Trophoblast cell (in vitro differentiated cells and primary cell): ENCODE data around the gene MPPED2.

Experiments used
- DNase-seq, 2 donors: peaks; one replicate each; pipeline ENCODE4 v3.0.0-alpha.2; 2016
- H2AFZ ChIP-seq: 2 replicates; pipeline ENCODE4 v1.6.1; 2013; ENCODE audit warnings: low read length, moderate library complexity, mild to moderate bottlenecking; ENCODE audit not compliant: insufficient read depth, poor library complexity
- H2AK5ac ChIP-seq: 2 replicates; pipeline ENCODE4 v1.6.1; 2013; ENCODE audit warnings: mild to moderate bottlenecking, low read length
- H2BK120ac ChIP-seq: 2 replicates; pipeline ENCODE4 v1.6.1; 2013; ENCODE audit warnings: low read length, mild to moderate bottlenecking, moderate library complexity; ENCODE audit not compliant: insufficient read depth, poor library complexity
- H2BK12ac ChIP-seq: 2 replicates; pipeline ENCODE4 v1.6.1; 2013; ENCODE audit warnings: mild to moderate bottlenecking, low read length, moderate library complexity
- H2BK5ac ChIP-seq: 2 replicates; pipeline ENCODE4 v1.6.1; 2013; ENCODE audit warnings: low read length, low read depth, moderate library complexity, mild to moderate bottlenecking; ENCODE audit not compliant: poor library complexity
- H3K14ac ChIP-seq: 2 replicates; pipeline ENCODE4 v1.6.1; 2013; ENCODE audit warnings: mild to moderate bottlenecking, low read length
- H3K18ac ChIP-seq: 2 replicates; pipeline ENCODE4 v1.6.1; 2013; ENCODE audit warnings: mild to moderate bottlenecking, low read length
- H3K23ac ChIP-seq: 2 replicates; pipeline ENCODE4 v1.6.1; 2013; ENCODE audit warnings: low read length
- H3K27ac ChIP-seq: 2 replicates; pipeline ENCODE4 v1.5.1; 2013; ENCODE audit warnings: low read depth, mild to moderate bottlenecking, inconsistent platforms, low read length, moderate library complexity
- H3K27me3 ChIP-seq: 2 replicates; pipeline ENCODE4 v1.6.1; 2013; ENCODE audit warnings: inconsistent platforms, mild to moderate bottlenecking, low read length, moderate library complexity; ENCODE audit not compliant: insufficient read depth
- H3K36me3 ChIP-seq, 2 experiments: 1 replicate in 1 of 2; 2 replicates in 1 of 2; pipeline ENCODE4 v1.6.1; 2013; ENCODE audit warnings: low read length in 2 of 2, mild to moderate bottlenecking in 2 of 2, moderate library complexity in 1 of 2; ENCODE audit not compliant: insufficient read depth in 2 of 2, control insufficient read depth in 1 of 2
- H3K4ac ChIP-seq: 2 replicates; pipeline ENCODE4 v1.6.1; 2013; ENCODE audit warnings: low read depth, mild to moderate bottlenecking, low read length, moderate library complexity
- H3K4me1 ChIP-seq, 2 experiments: 1 replicate in 1 of 2; 2 replicates in 1 of 2; pipeline ENCODE4 v1.6.1; 2013; ENCODE audit warnings: low read length in 2 of 2, mild to moderate bottlenecking in 2 of 2, moderate library complexity in 1 of 2; ENCODE audit not compliant: insufficient read depth in 2 of 2, control insufficient read depth in 1 of 2
- H3K4me2 ChIP-seq: 2 replicates; pipeline ENCODE4 v1.6.1; 2013; ENCODE audit warnings: inconsistent platforms, mild to moderate bottlenecking, low read length, moderate library complexity
- H3K4me3 ChIP-seq: 2 replicates; pipeline ENCODE4 v1.5.1; 2013; ENCODE audit warnings: mild to moderate bottlenecking, low read depth, low read length, inconsistent platforms
- H3K79me1 ChIP-seq: one replicate; pipeline ENCODE4 v1.6.1; 2013; ENCODE audit warnings: low read length
- H3K79me2 ChIP-seq: 2 replicates; pipeline ENCODE4 v1.6.1; 2013; ENCODE audit warnings: low read length, mild to moderate bottlenecking; ENCODE audit not compliant: control insufficient read depth, insufficient read depth, poor library complexity
- H3K9ac ChIP-seq: 2 replicates; pipeline ENCODE4 v1.6.1; 2013; ENCODE audit warnings: mild to moderate bottlenecking, low read length
- H3K9me3 ChIP-seq: 2 replicates; pipeline ENCODE4 v1.6.1; 2013; ENCODE audit warnings: low read depth, mild to moderate bottlenecking, control low read depth, inconsistent platforms, low read length; ENCODE audit not compliant: insufficient read depth
- H4K12ac ChIP-seq: 2 replicates; pipeline ENCODE4 v1.6.1; 2013; ENCODE audit warnings: low read depth, mild to moderate bottlenecking, low read length, moderate library complexity
- H4K8ac ChIP-seq: 2 replicates; pipeline ENCODE4 v1.6.1; 2013; ENCODE audit warnings: low read depth, mild to moderate bottlenecking, low read length, moderate library complexity
- H4K91ac ChIP-seq: one replicate; pipeline ENCODE4 v1.6.1; 2013; ENCODE audit warnings: low read depth, mild to moderate bottlenecking, low read length, moderate library complexity
- WGBS: extraction: QIAGEN DNeasy Blood & Tissue Kit; methylation state at CpG from one replicate; pipeline ENCODE4 v1.1.7; 2013; ENCODE audit warnings: missing lambda C conversion rate; ENCODE audit not compliant: insufficient read length, insufficient coverage; ENCODE audit errors: extremely low coverage; 5-methylcytosine and 5-hydroxymethylcytosine counted together

The MPPED2 gene

GRCh38 chr11:30392221-30392784 lies 193.8 kb downstream of the MPPED2 start:
- no peaks in the 10 kb centered on the region for H3K79me1 ChIP-seq
- H4K12ac ChIP-seq: no peak overlapping the region
- no peak overlapping the region for H3K4ac ChIP-seq
- H3K18ac ChIP-seq: no peak overlapping the region
- no peak overlapping the region for H3K14ac ChIP-seq
- no peak overlapping the region for H2BK5ac ChIP-seq
- H2BK120ac ChIP-seq: no peak overlapping the region
- no CpG with 5 or more reads among the region's 5 CpGs for WGBS
- no peak overlapping the region for H2BK12ac ChIP-seq
- no peak overlapping the region for H3K9ac ChIP-seq
- no peak overlapping the region for H2AK5ac ChIP-seq
- H3K4me1 ChIP-seq: no peaks in the 10 kb centered on the region
- H2AFZ ChIP-seq: no peak overlapping the region
- H3K27me3 ChIP-seq: no peaks in the 10 kb centered on the region
- no peak for DNase-seq
- no peak overlapping the region for H4K91ac ChIP-seq
- H3K4me3 ChIP-seq: no peak overlapping the region
- H3K23ac ChIP-seq: no peak overlapping the region
- no peaks in the 10 kb centered on the region for H3K9me3 ChIP-seq
- no peak overlapping the region for H3K27ac ChIP-seq
- H3K4me2 ChIP-seq: no peak overlapping the region
- no peaks in the 10 kb centered on the region for H3K79me2 ChIP-seq
- no peak overlapping the region for H4K8ac ChIP-seq
- H3K36me3 ChIP-seq: no peaks in the 10 kb centered on the region

- WGBS: no CpG with 5 or more reads among the region's 3 CpGs
- no peak overlapping the region for H2BK12ac ChIP-seq
Measured at GRCh38 chr11:30388957-30389356, 197.2 kb downstream of the MPPED2 start.

DNA sequence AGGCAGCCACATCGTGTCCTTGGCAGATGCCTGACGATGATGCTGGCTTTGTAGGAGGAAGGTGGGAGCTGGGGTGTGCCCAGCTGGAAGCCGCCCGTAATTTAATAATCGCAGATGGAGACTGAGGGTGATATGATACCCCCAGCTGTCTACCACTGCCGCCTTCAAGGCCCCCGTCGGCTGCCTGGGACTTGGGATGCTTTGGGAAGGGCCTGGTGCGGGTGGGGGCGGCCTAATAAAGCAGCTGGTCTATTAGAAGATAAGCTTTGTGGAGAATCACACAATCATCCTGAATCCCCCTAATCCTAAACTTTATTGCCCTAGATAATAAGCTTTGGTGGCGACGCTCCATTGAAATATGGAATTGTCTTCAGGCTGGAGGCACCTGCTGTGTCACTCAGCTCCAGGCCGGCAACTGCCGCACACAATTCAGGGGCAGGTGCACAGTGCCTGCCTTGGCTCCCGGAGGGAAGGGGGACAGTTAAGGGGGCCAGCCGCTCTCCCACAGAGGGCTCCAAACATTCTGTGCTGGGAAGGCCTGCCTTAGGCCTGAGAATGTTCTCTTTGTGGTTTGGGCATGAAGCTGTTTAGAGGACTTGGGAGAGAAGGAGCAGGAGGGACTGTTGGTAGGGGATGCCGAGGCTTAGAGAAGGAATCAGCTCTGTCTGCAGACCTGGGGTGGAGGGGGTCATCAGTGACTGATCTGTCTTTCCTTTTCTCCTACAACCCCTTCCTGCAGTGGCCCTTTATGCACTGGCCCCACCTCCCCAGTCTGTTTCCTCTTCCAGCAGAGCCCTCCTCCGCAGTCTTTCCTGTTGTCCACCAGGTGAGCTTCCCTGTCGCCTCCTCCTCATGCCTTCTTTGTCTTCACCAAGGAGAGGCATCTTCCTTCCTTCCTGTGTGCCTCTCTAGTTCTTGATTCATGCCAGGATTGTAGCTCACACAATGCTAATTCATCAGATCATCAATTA lies 198.0 kb downstream of the MPPED2 start:
- no peak overlapping the region for H4K91ac ChIP-seq
- H4K8ac ChIP-seq: no peak overlapping the region
- no peaks in the 10 kb centered on the region for H3K36me3 ChIP-seq
- no peak overlapping the region for H2AFZ ChIP-seq
- H3K79me2 ChIP-seq: no peaks in the 10 kb centered on the region
- no peak overlapping the region for H3K4me2 ChIP-seq
- H3K23ac ChIP-seq: no peak overlapping the region
- no peak overlapping the region for H3K4me3 ChIP-seq
- no peaks in the 10 kb centered on the region for H3K9me3 ChIP-seq
- no peak overlapping the region for H3K18ac ChIP-seq
- H3K27me3 ChIP-seq: no peaks in the 10 kb centered on the region
- no peak overlapping the region for H2BK5ac ChIP-seq
- DNase-seq: no peak
- H3K4ac ChIP-seq: no peak overlapping the region
- no peak overlapping the region for H3K27ac ChIP-seq
- no peak overlapping the region for H2BK12ac ChIP-seq
- H2BK120ac ChIP-seq: no peak overlapping the region
- no peaks in the 10 kb centered on the region for H3K79me1 ChIP-seq
- H3K9ac ChIP-seq: no peak overlapping the region
- no peak overlapping the region for H4K12ac ChIP-seq
- no peaks in the 10 kb centered on the region for H3K4me1 ChIP-seq
- no peak overlapping the region for H3K14ac ChIP-seq
- no CpG with 5 or more reads among the region's 19 CpGs for WGBS
- H2AK5ac ChIP-seq: no peak overlapping the region

More at GRCh38 chr11:30388957-30389356, 197.2 kb downstream of the MPPED2 start:
- Histone ChIP-seq H4K91ac (no peak overlapping the region), H2AK5ac (no peak overlapping the region), H3K4me2 (no peak overlapping the region), H2BK5ac (no peak overlapping the region), H3K4me1 (no peaks in the 10 kb centered on the region), H3K36me3 (no peaks in the 10 kb centered on the region), H3K23ac (no peak overlapping the region), H3K4me3 (no peak overlapping the region), H3K18ac (no peak overlapping the region), H2BK120ac (no peak overlapping the region), H3K79me1 (no peaks in the 10 kb centered on the region), H3K27ac (no peak overlapping the region), H3K14ac (no peak overlapping the region), H3K9me3 (no peaks in the 10 kb centered on the region), H3K79me2 (no peaks in the 10 kb centered on the region), H3K4ac (no peak overlapping the region), H3K27me3 (no peaks in the 10 kb centered on the region), H4K12ac (no peak overlapping the region), H3K9ac (no peak overlapping the region), H4K8ac (no peak overlapping the region), H2AFZ (no peak overlapping the region)
- no peak for DNase-seq

- H3K23ac ChIP-seq: no peak overlapping the region
- no peak overlapping the region for H4K91ac ChIP-seq
- no CpG with 5 or more reads among the region's 2 CpGs for WGBS
- no peak overlapping the region for H2BK5ac ChIP-seq
- H2AFZ ChIP-seq: no peak overlapping the region
- no peak overlapping the region for H4K12ac ChIP-seq
- no peaks in the 10 kb centered on the region for H3K79me2 ChIP-seq
- no peak overlapping the region for H3K4me2 ChIP-seq
- H2AK5ac ChIP-seq: no peak overlapping the region
- H4K8ac ChIP-seq: no peak overlapping the region
- H3K4me1 ChIP-seq: peaks cover 0 to 2% of the 10 kb centered on the region in 2 experiments
- no peak overlapping the region for H3K14ac ChIP-seq
- no peak overlapping the region for H3K18ac ChIP-seq
- H2BK12ac ChIP-seq: no peak overlapping the region
- no peaks in the 10 kb centered on the region for H3K9me3 ChIP-seq
- no peak overlapping the region for H3K4ac ChIP-seq
- no peak for DNase-seq
- no peak overlapping the region for H3K4me3 ChIP-seq
- no peak overlapping the region for H3K27ac ChIP-seq
- no peak overlapping the region for H2BK120ac ChIP-seq
- no peaks in the 10 kb centered on the region for H3K36me3 ChIP-seq
- H3K9ac ChIP-seq: no peak overlapping the region
- no peaks in the 10 kb centered on the region for H3K79me1 ChIP-seq
- no peaks in the 10 kb centered on the region for H3K27me3 ChIP-seq
Measured at GRCh38 chr11:30381879-30382278, 204.3 kb downstream of the MPPED2 start.
